Measurements from ENCODE around the gene FBXO7.

Gene FBXO7

DNA sequence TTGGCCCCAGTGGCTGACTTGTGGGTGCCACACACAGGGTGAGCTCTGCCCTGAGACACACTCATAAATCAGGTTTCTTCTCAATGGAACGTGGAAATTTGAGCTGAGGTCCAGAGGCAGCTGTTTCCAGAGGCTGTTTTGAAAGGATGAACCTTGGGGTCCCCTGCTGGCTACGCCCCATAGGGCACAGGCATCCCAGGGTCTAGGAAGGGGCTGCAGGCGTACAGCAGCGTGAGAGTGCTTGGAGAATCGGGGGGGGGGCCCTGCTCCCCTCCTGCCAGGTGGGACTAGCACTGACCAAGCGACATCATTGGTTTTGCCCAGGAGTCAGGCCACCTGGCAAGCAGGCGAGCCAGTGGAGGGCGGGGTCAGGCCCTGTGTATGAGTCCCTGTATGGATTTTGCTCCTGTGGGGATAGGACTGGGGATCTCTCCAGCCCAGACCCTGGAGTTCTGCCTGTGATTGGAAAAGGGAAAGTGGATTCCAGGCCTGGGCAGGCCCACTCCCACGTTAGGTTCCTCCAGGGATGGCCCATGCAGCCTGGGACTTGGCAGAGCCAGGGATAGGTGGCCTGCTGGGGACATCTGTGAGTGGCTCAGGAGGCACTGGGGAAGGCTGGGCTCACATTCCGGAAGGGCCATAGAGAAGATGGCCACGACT, 61.0 kb downstream of the FBXO7 start:
- Histone ChIP-seq H3K9ac (ENCODE audit: low read depth in 1 of 2, low read length in 2 of 2) (no peak overlapping the region), H3K27me3 (ENCODE audit: control insufficient read depth in 1 of 2, insufficient read depth in 2 of 2, low read length in 2 of 2) (no peaks in the 10 kb centered on the region), H3K36me3 (ENCODE audit: control insufficient read depth in 1 of 2, insufficient read depth in 2 of 2, low read length in 2 of 2) (no peaks in the 10 kb centered on the region), H3K27ac (ENCODE audit: low read depth, low read length) (no peak overlapping the region), H3K9me3 (ENCODE audit: control insufficient read depth in 1 of 2, low read length in 2 of 2) (no peaks in the 10 kb centered on the region), H3K4me3 (ENCODE audit: low read depth in 1 of 2, low read length in 2 of 2) (no peak overlapping the region), H3K4me1 (ENCODE audit: control insufficient read depth in 1 of 2, insufficient read depth in 2 of 2, low read length in 2 of 2) (peaks cover 7 to 19% of the 10 kb centered on the region in 2 donors)

DNA sequence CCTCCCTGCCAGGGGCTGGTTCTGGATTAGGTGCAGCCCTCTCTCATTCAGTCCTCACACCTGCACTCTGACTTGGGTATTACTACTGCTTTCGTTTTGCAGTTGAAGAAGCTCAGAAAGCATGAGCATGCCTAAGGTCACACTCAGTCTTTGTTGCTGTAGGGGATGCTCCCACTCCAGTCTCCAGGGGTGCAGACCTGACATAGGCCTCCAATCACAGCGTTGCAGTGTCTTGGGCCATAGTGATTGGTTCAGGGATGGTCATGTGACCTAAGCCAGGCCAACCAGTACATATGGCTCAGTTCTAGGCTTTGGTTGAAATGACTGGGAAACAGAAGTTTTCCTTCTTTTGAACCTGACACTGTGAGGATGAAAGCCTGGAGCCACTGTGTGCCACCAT, 61.7 kb downstream of the FBXO7 start:
- Histone ChIP-seq H3K4me1 (ENCODE audit: control insufficient read depth in 1 of 2, insufficient read depth in 2 of 2, low read length in 2 of 2) (peaks cover 7 to 19% of the 10 kb centered on the region in 2 donors), H3K36me3 (ENCODE audit: control insufficient read depth in 1 of 2, insufficient read depth in 2 of 2, low read length in 2 of 2) (no peaks in the 10 kb centered on the region), H3K9me3 (ENCODE audit: control insufficient read depth in 1 of 2, low read length in 2 of 2) (no peaks in the 10 kb centered on the region), H3K4me3 (ENCODE audit: low read depth in 1 of 2, low read length in 2 of 2) (no peak overlapping the region), H3K27me3 (ENCODE audit: control insufficient read depth in 1 of 2, insufficient read depth in 2 of 2, low read length in 2 of 2) (no peaks in the 10 kb centered on the region), H3K27ac (ENCODE audit: low read depth, low read length) (no peak overlapping the region), H3K9ac (ENCODE audit: low read depth in 1 of 2, low read length in 2 of 2) (no peak overlapping the region)

GRCh38 chr22:32538521-32538920, 63.9 kb downstream of the FBXO7 start:
- Histone ChIP-seq H3K4me1 (ENCODE audit: control insufficient read depth in 1 of 2, insufficient read depth in 2 of 2, low read length in 2 of 2) (peaks cover 0 to 7% of the 10 kb centered on the region in 2 donors), H3K4me3 (ENCODE audit: low read depth in 1 of 2, low read length in 2 of 2) (no peak overlapping the region), H3K9me3 (ENCODE audit: control insufficient read depth in 1 of 2, low read length in 2 of 2) (no peaks in the 10 kb centered on the region), H3K9ac (ENCODE audit: low read depth in 1 of 2, low read length in 2 of 2) (no peak overlapping the region), H3K27me3 (ENCODE audit: control insufficient read depth in 1 of 2, insufficient read depth in 2 of 2, low read length in 2 of 2) (no peaks in the 10 kb centered on the region), H3K36me3 (ENCODE audit: control insufficient read depth in 1 of 2, insufficient read depth in 2 of 2, low read length in 2 of 2) (no peaks in the 10 kb centered on the region), H3K27ac (ENCODE audit: low read depth, low read length) (no peak overlapping the region)

- Histone ChIP-seq H3K36me3 (ENCODE audit: control insufficient read depth in 1 of 2, insufficient read depth in 2 of 2, low read length in 2 of 2) (no peaks in the 10 kb centered on the region), H3K27me3 (ENCODE audit: control insufficient read depth in 1 of 2, insufficient read depth in 2 of 2, low read length in 2 of 2) (no peaks in the 10 kb centered on the region), H3K27ac (ENCODE audit: low read depth, low read length) (no peak overlapping the region), H3K4me3 (ENCODE audit: low read depth in 1 of 2, low read length in 2 of 2) (no peak overlapping the region), H3K4me1 (ENCODE audit: control insufficient read depth in 1 of 2, insufficient read depth in 2 of 2, low read length in 2 of 2) (peaks cover 0 to 6% of the 10 kb centered on the region in 2 donors), H3K9me3 (ENCODE audit: control insufficient read depth in 1 of 2, low read length in 2 of 2) (no peaks in the 10 kb centered on the region), H3K9ac (ENCODE audit: low read depth in 1 of 2, low read length in 2 of 2) (no peak overlapping the region)
These were observed 65.2 kb downstream of the FBXO7 start for GRCh38 chr22:32539631-32540421.

DNA sequence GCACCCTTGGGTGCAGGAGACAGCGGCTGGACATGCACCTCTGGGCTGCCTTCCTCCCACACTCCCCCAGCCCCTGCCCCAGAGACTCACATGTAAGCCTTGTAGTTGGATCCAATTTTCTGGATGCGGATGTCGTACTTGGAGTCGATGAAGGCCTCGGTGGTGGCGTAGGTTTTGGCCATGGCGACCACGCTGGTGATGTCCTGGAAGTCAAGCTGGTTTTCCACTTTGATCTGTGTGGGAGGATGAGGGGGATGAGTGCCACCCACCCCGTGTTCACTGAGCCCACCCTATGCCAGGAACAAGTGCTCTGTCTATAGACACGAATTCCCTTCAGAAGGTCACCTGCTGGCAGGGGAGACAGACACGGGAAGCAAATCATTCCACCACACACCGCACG, 66.9 kb downstream of the FBXO7 start:
- no peak overlapping the region for H3K27ac ChIP-seq (ENCODE audit: low read depth, low read length)

GRCh38 chr22:32542066-32542676, 67.6 kb downstream of the FBXO7 start:
- H3K4me3 ChIP-seq (ENCODE audit: low read depth in 1 of 2, low read length in 2 of 2) = no peak overlapping the region
- H3K9ac ChIP-seq (ENCODE audit: low read depth in 1 of 2, low read length in 2 of 2) = no peak overlapping the region
- peaks cover 0 to 6% of the 10 kb centered on the region in 2 donors for H3K4me1 ChIP-seq (ENCODE audit: control insufficient read depth in 1 of 2, insufficient read depth in 2 of 2, low read length in 2 of 2)
- no peak overlapping the region for H3K27ac ChIP-seq (ENCODE audit: low read depth, low read length)
- no peaks in the 10 kb centered on the region for H3K27me3 ChIP-seq (ENCODE audit: control insufficient read depth in 1 of 2, insufficient read depth in 2 of 2, low read length in 2 of 2)
- H3K9me3 ChIP-seq (ENCODE audit: control insufficient read depth in 1 of 2, low read length in 2 of 2) = no peaks in the 10 kb centered on the region
- no peaks in the 10 kb centered on the region for H3K36me3 ChIP-seq (ENCODE audit: control insufficient read depth in 1 of 2, insufficient read depth in 2 of 2, low read length in 2 of 2)

More for the DNA sequence above, 66.9 kb downstream of the FBXO7 start:
- Histone ChIP-seq H3K9me3 (ENCODE audit: control insufficient read depth in 1 of 2, low read length in 2 of 2) (no peaks in the 10 kb centered on the region), H3K27me3 (ENCODE audit: control insufficient read depth in 1 of 2, insufficient read depth in 2 of 2, low read length in 2 of 2) (no peaks in the 10 kb centered on the region), H3K36me3 (ENCODE audit: control insufficient read depth in 1 of 2, insufficient read depth in 2 of 2, low read length in 2 of 2) (no peaks in the 10 kb centered on the region), H3K9ac (ENCODE audit: low read depth in 1 of 2, low read length in 2 of 2) (no peak overlapping the region), H3K4me1 (ENCODE audit: control insufficient read depth in 1 of 2, insufficient read depth in 2 of 2, low read length in 2 of 2) (peaks cover 0 to 6% of the 10 kb centered on the region in 2 donors), H3K4me3 (ENCODE audit: low read depth in 1 of 2, low read length in 2 of 2) (no peak overlapping the region)

DNA sequence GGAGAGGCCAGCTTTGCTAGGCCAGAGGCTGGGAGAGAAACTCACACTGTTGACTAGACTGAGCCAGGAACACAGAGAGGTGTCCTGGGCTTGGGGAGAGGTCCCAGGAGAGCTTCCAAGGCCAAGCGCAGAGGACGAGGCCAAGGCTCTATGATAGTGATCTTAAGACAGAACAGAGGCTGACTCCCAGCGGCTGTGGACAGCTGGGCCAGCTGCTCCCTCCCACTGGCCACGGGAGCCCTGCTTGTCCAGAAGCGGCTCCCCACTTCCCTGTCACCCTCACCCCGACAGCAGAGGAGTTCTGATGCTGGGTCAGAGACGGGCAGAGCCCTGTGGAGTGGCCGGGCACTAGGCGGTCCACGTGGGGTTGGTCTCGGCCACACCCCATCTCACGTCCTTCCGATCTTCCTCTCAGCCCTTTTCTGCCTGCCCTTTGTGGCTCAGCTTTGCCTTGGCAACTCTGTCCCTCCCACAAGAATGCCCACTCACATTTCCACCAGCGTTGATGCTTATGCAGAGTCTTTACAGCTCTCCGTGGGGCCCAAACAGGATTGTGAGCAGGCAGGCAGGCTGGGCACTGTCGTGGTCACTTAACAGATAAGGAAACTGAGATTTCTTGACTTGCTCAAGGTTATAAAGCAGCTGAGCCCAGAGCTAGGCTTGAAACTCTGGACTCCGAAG, 68.2 kb downstream of the FBXO7 start:
- Histone ChIP-seq H3K9me3 (ENCODE audit: control insufficient read depth in 1 of 2, low read length in 2 of 2) (no peaks in the 10 kb centered on the region), H3K36me3 (ENCODE audit: control insufficient read depth in 1 of 2, insufficient read depth in 2 of 2, low read length in 2 of 2) (no peaks in the 10 kb centered on the region), H3K9ac (ENCODE audit: low read depth in 1 of 2, low read length in 2 of 2) (no peak overlapping the region), H3K27me3 (ENCODE audit: control insufficient read depth in 1 of 2, insufficient read depth in 2 of 2, low read length in 2 of 2) (no peaks in the 10 kb centered on the region), H3K27ac (ENCODE audit: low read depth, low read length) (no peak overlapping the region), H3K4me1 (ENCODE audit: control insufficient read depth in 1 of 2, insufficient read depth in 2 of 2, low read length in 2 of 2) (peaks cover 0 to 6% of the 10 kb centered on the region in 2 donors), H3K4me3 (ENCODE audit: low read depth in 1 of 2, low read length in 2 of 2) (no peak overlapping the region)

- no peaks in the 10 kb centered on the region for H3K36me3 ChIP-seq (ENCODE audit: control insufficient read depth in 1 of 2, insufficient read depth in 2 of 2, low read length in 2 of 2)
- H3K9ac ChIP-seq (ENCODE audit: low read depth in 1 of 2, low read length in 2 of 2) = no peak overlapping the region
- H3K4me3 ChIP-seq (ENCODE audit: low read depth in 1 of 2, low read length in 2 of 2) = no peak overlapping the region
- no peaks in the 10 kb centered on the region for H3K27me3 ChIP-seq (ENCODE audit: control insufficient read depth in 1 of 2, insufficient read depth in 2 of 2, low read length in 2 of 2)
- H3K4me1 ChIP-seq (ENCODE audit: control insufficient read depth in 1 of 2, insufficient read depth in 2 of 2, low read length in 2 of 2) = peaks cover 0 to 4% of the 10 kb centered on the region in 2 donors
- no peaks in the 10 kb centered on the region for H3K9me3 ChIP-seq (ENCODE audit: control insufficient read depth in 1 of 2, low read length in 2 of 2)
- H3K27ac ChIP-seq (ENCODE audit: low read depth, low read length) = no peak overlapping the region
These were observed 70.4 kb downstream of the FBXO7 start for GRCh38 chr22:32544953-32545558.

GRCh38 chr22:32545801-32546200, 71.2 kb downstream of the FBXO7 start:
- no peaks in the 10 kb centered on the region for H3K27me3 ChIP-seq (ENCODE audit: control insufficient read depth in 1 of 2, insufficient read depth in 2 of 2, low read length in 2 of 2)
- H3K4me1 ChIP-seq (ENCODE audit: control insufficient read depth in 1 of 2, insufficient read depth in 2 of 2, low read length in 2 of 2) = no peaks in the 10 kb centered on the region
- H3K9ac ChIP-seq (ENCODE audit: low read depth in 1 of 2, low read length in 2 of 2) = no peak overlapping the region
- no peak overlapping the region for H3K4me3 ChIP-seq (ENCODE audit: low read depth in 1 of 2, low read length in 2 of 2)
- H3K27ac ChIP-seq (ENCODE audit: low read depth, low read length) = no peak overlapping the region
- no peaks in the 10 kb centered on the region for H3K9me3 ChIP-seq (ENCODE audit: control insufficient read depth in 1 of 2, low read length in 2 of 2)
- no peaks in the 10 kb centered on the region for H3K36me3 ChIP-seq (ENCODE audit: control insufficient read depth in 1 of 2, insufficient read depth in 2 of 2, low read length in 2 of 2)
